B cell (primary cell): ENCODE data around the gene MCEMP1. TPM values are rescaled to one million over a fixed set of nuclear protein-coding genes. Genes with fewer than 3 reads are reported as not detected.

ENCODE experiments used
- ATAC-seq: fragments of 200-7000 bp; cut with Tn5 transposase; one replicate; pipeline ENCODE4 v1.10.0; 2021; ENCODE audit warnings: low read depth, mild to moderate bottlenecking, moderate number of reproducible peaks, moderate library complexity
- CTCF ChIA-PET: fragments of 350-600 bp; sonication (Branson Sonifier 250); formaldehyde crosslinking; loops from one replicate; lab custom pipeline; 2021; ENCODE audit warnings: antibody characterized with exemption, inconsistent platforms; lab: Charles Lee
- POLR2A ChIA-PET: fragments of 350-600 bp; sonication (Branson Sonifier 250); formaldehyde crosslinking; loops from one replicate; lab custom pipeline; 2021; ENCODE audit warnings: antibody characterized with exemption; lab: Charles Lee
- DNase-seq: peaks from one replicate; pipeline ENCODE4 v3.0.0; 2013
- H2AFZ ChIP-seq: 2 replicates; pipeline ENCODE4 v1.6.1; 2012; ENCODE audit warnings: mild to moderate bottlenecking, low read depth, low read length; ENCODE audit not compliant: insufficient read depth, poor library complexity, severe bottlenecking
- H3K27ac ChIP-seq, 2 donors: 1 replicate in 1 of 2; 2 replicates in 1 of 2; pipeline ENCODE4 v1.5.1; 2012 to 2013; ENCODE audit warnings: low read length in 2 of 2, mild to moderate bottlenecking in 2 of 2, moderate library complexity in 1 of 2
- H3K27me3 ChIP-seq, 4 experiments: fragments of 200-600 bp in 1 of 4; sonication (generic) in 1 of 4; replicated peaks in 1 of 4; 1 replicate in 2 of 4; 2 replicates in 2 of 4; pipeline versions ENCODE4 v1.6.1 to v1.7.0; 2013 to 2016; ENCODE audit warnings: low read length in 3 of 4, mild to moderate bottlenecking in 2 of 4, mixed read lengths in 1 of 4, moderate library complexity in 1 of 4; ENCODE audit not compliant: insufficient read depth in 4 of 4, control insufficient read depth in 3 of 4; ENCODE audit errors: control extremely low read depth in 1 of 4
- H3K36me3 ChIP-seq, 2 experiments: replicated peaks in 1 of 2; 1 replicate in 1 of 2; 2 replicates in 1 of 2; pipeline versions ENCODE4 v1.6.1 to v1.7.1; 2013; ENCODE audit warnings: low read length in 1 of 2; ENCODE audit not compliant: insufficient read depth in 2 of 2, control insufficient read depth in 1 of 2; ENCODE audit errors: control extremely low read depth in 1 of 2, extremely low read depth in 1 of 2
- H3K4me1 ChIP-seq, 2 donors: fragments of 200-600 bp in 1 of 2; sonication (generic) in 1 of 2; 1 replicate in 1 of 2; 2 replicates in 1 of 2; pipeline versions ENCODE4 v1.5.1 to v1.6.1; 2013 to 2017; ENCODE audit warnings: low read length in 2 of 2; ENCODE audit not compliant: control insufficient read depth in 2 of 2, insufficient read depth in 2 of 2
- H3K4me2 ChIP-seq: replicated peaks from 2 replicates; pipeline ENCODE3; 2012; ENCODE audit warnings: mild to moderate bottlenecking, low read depth, low read length; ENCODE audit not compliant: poor library complexity, severe bottlenecking
- H3K4me3 ChIP-seq, 5 experiments: fragments of 200-600 bp in 1 of 5; sonication (generic) in 1 of 5; 1 replicate in 3 of 5; 2 replicates in 2 of 5; pipeline versions ENCODE4 v1.5.1 to v1.7.0; 2011 to 2016; ENCODE audit warnings: low read length in 4 of 5, mild to moderate bottlenecking in 4 of 5, low read depth in 2 of 5, control low read depth in 1 of 5, moderate library complexity in 1 of 5; ENCODE audit not compliant: insufficient read depth in 1 of 5; ENCODE audit errors: control extremely low read depth in 1 of 5, extremely low read depth in 1 of 5
- H3K79me2 ChIP-seq: fragments of 200-600 bp; sonication (generic); one replicate; pipeline ENCODE4 v1.6.0; 2016; ENCODE audit warnings: low read length; ENCODE audit not compliant: control insufficient read depth, insufficient read depth
- H3K9ac ChIP-seq: fragments of 200-600 bp; sonication (generic); 2 replicates; pipeline ENCODE4 v1.6.1; 2017; ENCODE audit warnings: mild to moderate bottlenecking, low read length, moderate library complexity
- H3K9me3 ChIP-seq, 3 donors: one replicate each; pipeline versions ENCODE4 v1.6.1 to v1.7.1; 2013; ENCODE audit warnings: low read length in 2 of 3; ENCODE audit not compliant: control insufficient read depth in 2 of 3, insufficient read depth in 1 of 3; ENCODE audit errors: control extremely low read depth in 1 of 3
- H4K20me1 ChIP-seq: 2 replicates; pipeline ENCODE4 v1.6.0; 2012; ENCODE audit warnings: mild to moderate bottlenecking, low read length; ENCODE audit not compliant: insufficient read depth, control insufficient read depth, poor library complexity, severe bottlenecking
- H3K27ac Mint-ChIP-seq: one replicate; pipeline ENCODE4 v1.8.0; 2021; ENCODE audit warnings: mixed read lengths
- H3K27me3 Mint-ChIP-seq: one replicate; pipeline ENCODE4 v1.8.0; 2021; ENCODE audit warnings: mixed read lengths
- H3K4me1 Mint-ChIP-seq: one replicate; pipeline ENCODE4 v1.8.0; 2021; ENCODE audit warnings: mixed read lengths
- H3K4me3 Mint-ChIP-seq: one replicate; pipeline ENCODE4 v1.8.0; 2021; ENCODE audit warnings: mixed read lengths
- H3K9me3 Mint-ChIP-seq: one replicate; pipeline ENCODE4 v1.8.0; 2022; ENCODE audit warnings: mixed read lengths; ENCODE audit not compliant: insufficient read depth
- EZH2 ChIP-seq: IDR thresholded peaks from 2 replicates; pipeline ENCODE4 v1.6.1; 2012; ENCODE audit warnings: borderline replicate concordance, low read depth, mild to moderate bottlenecking, moderate library complexity, low read length; ENCODE audit not compliant: insufficient read depth, poor library complexity, severe bottlenecking
- WGBS: methylation state at CpG from one replicate; pipeline ENCODE4 v1.1.5; 2013; ENCODE audit warnings: missing lambda C conversion rate; ENCODE audit not compliant: insufficient coverage; 5-methylcytosine and 5-hydroxymethylcytosine counted together
- intact Hi-C: fragments of 100-400 bp; cut with micrococcal nuclease; formaldehyde crosslinking; loops from one replicate; pipeline ENCODE4 v1.10.0; 2022
- polyA plus RNA-seq: library from polyadenylated mRNA; depleted of rRNA; stranded (reverse); fragments of >200 nt; gene quantifications from 2 replicates; pipeline ENCODE4 v1.2.3, GENCODE V29; 2012
- total RNA-seq, 2 donors: library from RNA; stranded (reverse); fragments of 120-200 nt in 1 of 2; gene quantifications; 1 replicate in 1 of 2; 2 replicates in 1 of 2; pipeline versions ENCODE4 v1.2.3 to v1.2.4, GENCODE V29; 2013 to 2022
- TF ChIP-seq, protein P1 (sequence below): fragments of 200-600 bp; IDR thresholded peaks from one replicate; pipeline ENCODE4 v1.8.0; 2022; ENCODE audit warnings: antibody characterized with exemption, mild to moderate bottlenecking

MCEMP1 gene
- total and polyA plus RNA-seq, 2 donors (not counting 1 experiment from before 2014, with no cell fraction given), result 0.57 TPM; not detected in 1

DNA sequence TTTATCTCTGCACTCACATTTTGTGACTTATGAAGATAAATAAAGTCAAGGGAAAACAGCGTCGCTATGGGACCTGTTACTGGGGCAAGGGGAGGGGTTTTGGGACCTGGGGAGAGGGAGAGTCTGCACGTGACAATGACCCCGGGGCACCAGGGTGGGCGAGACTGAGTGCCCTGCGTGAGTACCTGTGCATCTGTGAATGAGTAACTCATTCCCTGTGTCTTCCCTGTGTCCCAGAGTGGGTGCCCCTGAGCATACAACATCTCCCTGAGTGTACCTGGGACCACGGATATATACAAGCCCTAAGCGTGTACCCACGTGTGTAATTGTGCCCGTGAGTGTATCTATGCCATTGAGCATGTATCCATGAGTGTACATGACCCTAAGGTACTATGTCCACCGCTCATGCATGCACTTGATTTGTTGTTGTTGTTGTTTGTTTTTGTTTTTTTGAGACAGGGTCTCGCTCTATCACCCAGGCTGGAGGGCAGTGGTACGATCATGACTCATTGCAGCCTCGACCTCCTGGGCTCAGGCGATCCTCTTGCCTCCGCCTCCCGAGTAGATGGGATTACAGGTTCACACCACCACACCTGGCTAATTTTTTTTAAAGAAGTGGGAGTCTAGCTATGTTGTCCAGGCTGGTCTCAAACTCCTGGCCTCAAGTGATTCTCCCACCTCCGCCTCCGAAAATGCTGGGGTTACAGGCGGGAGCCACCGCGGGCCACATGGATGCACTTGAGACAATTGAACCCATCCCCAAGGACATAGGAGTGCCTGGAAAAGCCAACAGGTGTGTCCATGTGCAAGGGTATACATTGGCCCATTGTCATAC, 3.1 kb downstream of the MCEMP1 start:
- no peak for DNase-seq
- ATAC-seq, result no peak
- Mint-ChIP-seq H3K9me3 (no peaks in the 10 kb centered on the region), H3K4me1 (peaks cover 58% of the 10 kb centered on the region), H3K4me3 (peak overlapping the region; percentile 87), H3K27me3 (peaks cover 16% of the 10 kb centered on the region), H3K27ac (peak overlapping the region; percentile 80)
- intact Hi-C loops, result loop anchor here (1.0 to 5.0 kb wide), 8 partner anchors 22 to 583 kb away; partner anchors contain the start of gene SNAPC2
- Histone ChIP-seq H2AFZ (peak overlapping the region; percentile 85), H3K9ac (peak overlapping the region; percentile 79), H3K36me3 (peaks cover 0 to 18% of the 10 kb centered on the region in 2 experiments), H3K9me3 (peaks cover 0 to 9% (median 0%) of the 10 kb centered on the region in 3 donors), H3K79me2 (peaks cover 32% of the 10 kb centered on the region), H3K27ac (no peak overlapping the region), H3K4me3 (peak overlapping the region in 4 of 5 experiments; percentile 74 to 98 (median 96)), H3K4me2 (peak overlapping the region; percentile 94), H3K4me1 (peaks cover 39 to 49% of the 10 kb centered on the region in 2 donors), H3K27me3 (peaks cover 0 to 23% (median 3%) of the 10 kb centered on the region in 4 experiments), H4K20me1 (peaks cover 26% of the 10 kb centered on the region)
- POLR2A ChIA-PET, result interaction anchor here (0.8 to 1.5 kb wide), 6 partner anchors 18 to 126 kb away, joined by 3 to 15 read pairs (median 4); partner anchors contain the start of gene FCER2
- CTCF ChIA-PET, result interaction anchor here (0.8 to 5.4 kb wide), 36 partner anchors 10 to 340 kb away, joined by 3 to 145 read pairs (median 6); partner anchors contain the start of genes FCER2, PET100, RETN and XAB2
- 60% methylated on average over 19 of the region's 22 CpGs for WGBS
- TF ChIP-seq EZH2, result no peak
- TF ChIP-seq, protein P1, sequence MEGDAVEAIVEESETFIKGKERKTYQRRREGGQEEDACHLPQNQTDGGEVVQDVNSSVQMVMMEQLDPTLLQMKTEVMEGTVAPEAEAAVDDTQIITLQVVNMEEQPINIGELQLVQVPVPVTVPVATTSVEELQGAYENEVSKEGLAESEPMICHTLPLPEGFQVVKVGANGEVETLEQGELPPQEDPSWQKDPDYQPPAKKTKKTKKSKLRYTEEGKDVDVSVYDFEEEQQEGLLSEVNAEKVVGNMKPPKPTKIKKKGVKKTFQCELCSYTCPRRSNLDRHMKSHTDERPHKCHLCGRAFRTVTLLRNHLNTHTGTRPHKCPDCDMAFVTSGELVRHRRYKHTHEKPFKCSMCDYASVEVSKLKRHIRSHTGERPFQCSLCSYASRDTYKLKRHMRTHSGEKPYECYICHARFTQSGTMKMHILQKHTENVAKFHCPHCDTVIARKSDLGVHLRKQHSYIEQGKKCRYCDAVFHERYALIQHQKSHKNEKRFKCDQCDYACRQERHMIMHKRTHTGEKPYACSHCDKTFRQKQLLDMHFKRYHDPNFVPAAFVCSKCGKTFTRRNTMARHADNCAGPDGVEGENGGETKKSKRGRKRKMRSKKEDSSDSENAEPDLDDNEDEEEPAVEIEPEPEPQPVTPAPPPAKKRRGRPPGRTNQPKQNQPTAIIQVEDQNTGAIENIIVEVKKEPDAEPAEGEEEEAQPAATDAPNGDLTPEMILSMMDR, result no peak
